Neural cell (in vitro differentiated cells): ENCODE results near the gene VARS2. TPM values are rescaled to one million over a fixed set of nuclear protein-coding genes. Genes with fewer than 3 reads are reported as not detected.
A peak's percentile ranks its signal among the peaks of the same experiment; 100 is the strongest.

Experiments
- H2AFZ ChIP-seq: fragments of 200-600, 300-800 bp; sonication (generic), shearing (Covaris generic); 2 replicates; pipeline ENCODE4 v1.6.0; 2014; ENCODE audit warnings: low read depth, mild to moderate bottlenecking, antibody characterized with exemption, low read length, moderate library complexity
- H3F3A ChIP-seq: fragments of 200-600 bp; shearing (Covaris generic); 2 replicates; pipeline ENCODE4 v1.6.1; 2016; ENCODE audit warnings: mild to moderate bottlenecking, moderate library complexity, mixed read lengths, antibody characterized with exemption, low read length; ENCODE audit not compliant: insufficient read depth, poor library complexity, severe bottlenecking
- H3K27ac ChIP-seq: fragments of 200-600, 300-800 bp; sonication (generic), shearing (Covaris generic); 2 replicates; pipeline ENCODE4 v1.5.1; 2014; ENCODE audit warnings: mild to moderate bottlenecking, low read length, moderate library complexity
- H3K27me3 ChIP-seq: fragments of 300-800, 200-600 bp; sonication (generic), shearing (Covaris generic); 2 replicates; pipeline ENCODE4 v1.6.0; 2014; ENCODE audit warnings: mild to moderate bottlenecking, low read depth, low read length, moderate library complexity; ENCODE audit not compliant: insufficient read depth
- H3K36me3 ChIP-seq: fragments of 300-800, 200-600 bp; sonication (generic), shearing (Covaris generic); 2 replicates; pipeline ENCODE4 v1.5.1; 2014; ENCODE audit warnings: mild to moderate bottlenecking, antibody characterized with exemption, low read length, moderate library complexity; ENCODE audit not compliant: insufficient read depth
- H3K4me2 ChIP-seq: fragments of 300-800, 200-600 bp; sonication (generic), shearing (Covaris generic); 2 replicates; pipeline ENCODE4 v1.6.0; 2014; ENCODE audit warnings: mild to moderate bottlenecking, low read length
- H3K4me3 ChIP-seq: fragments of 300-800, 200-600 bp; sonication (generic), shearing (Covaris generic); 2 replicates; pipeline ENCODE4 v1.5.1; 2014; ENCODE audit warnings: mild to moderate bottlenecking, low read length, moderate library complexity
- H3K79me2 ChIP-seq: fragments of 200-600 bp; shearing (Covaris generic); replicated peaks from 2 replicates; pipeline ENCODE4 v1.6.0; 2014; ENCODE audit warnings: mild to moderate bottlenecking, low read length, moderate library complexity; ENCODE audit not compliant: insufficient read depth
- H3K9ac ChIP-seq: fragments of 300-800, 200-600 bp; sonication (generic), shearing (Covaris generic); 2 replicates; pipeline ENCODE4 v1.6.1; 2016; ENCODE audit warnings: mild to moderate bottlenecking, low read length, mixed read lengths
- H3K9me2 ChIP-seq: fragments of 200-600 bp; shearing (Covaris generic); 2 replicates; pipeline ENCODE4 v1.6.1; 2016; ENCODE audit warnings: mild to moderate bottlenecking, low read length, mixed read lengths; ENCODE audit not compliant: insufficient read depth
- H3K9me3 ChIP-seq: fragments of 200-600, 300-800 bp; sonication (generic), shearing (Covaris generic); 2 replicates; pipeline ENCODE4 v1.6.1; 2016; ENCODE audit warnings: mild to moderate bottlenecking, mixed run types, low read length, moderate library complexity, mixed read lengths
- H4K20me1 ChIP-seq: fragments of 200-600 bp; shearing (Covaris generic); 2 replicates; pipeline ENCODE4 v1.6.1; 2016; ENCODE audit warnings: mild to moderate bottlenecking, mixed run types; ENCODE audit not compliant: insufficient read depth
- EP300 ChIP-seq: fragments of 450-650 bp; conservative IDR thresholded peaks from 2 replicates; pipeline ENCODE4 v1.6.1; 2014; ENCODE audit warnings: antibody characterized with exemption, mild to moderate bottlenecking, moderate library complexity; ENCODE audit not compliant: poor library complexity, severe bottlenecking
- MXI1 ChIP-seq: fragments of 450-650 bp; conservative IDR thresholded peaks from 2 replicates; pipeline ENCODE4 v1.6.1; 2014; ENCODE audit warnings: antibody characterized with exemption, mild to moderate bottlenecking; ENCODE audit not compliant: poor library complexity, severe bottlenecking
- POLR2AphosphoS5 ChIP-seq: IDR thresholded peaks from 2 replicates; pipeline ENCODE4 v1.6.1; 2012
- RAD21 ChIP-seq: fragments of 450-650 bp; conservative IDR thresholded peaks from 2 replicates; pipeline ENCODE4 v1.6.1; 2014; ENCODE audit warnings: antibody characterized with exemption, mild to moderate bottlenecking, moderate library complexity
- SMC3 ChIP-seq: fragments of 450-650 bp; conservative IDR thresholded peaks from 2 replicates; pipeline ENCODE4 v1.6.1; 2014; ENCODE audit warnings: antibody characterized with exemption, mild to moderate bottlenecking, moderate library complexity; ENCODE audit not compliant: poor library complexity
- TAF1 ChIP-seq: IDR thresholded peaks from 2 replicates; pipeline ENCODE4 v1.6.1; 2012; ENCODE audit warnings: low read depth
- polyA plus RNA-seq: library from polyadenylated mRNA; depleted of rRNA; stranded (reverse); fragments of >200 nt; gene quantifications from 2 replicates; pipeline ENCODE4 v1.2.3, GENCODE V29; 2014
- TF ChIP-seq, protein P1 (sequence below): fragments of 450-650 bp; IDR thresholded peaks from 2 replicates; pipeline ENCODE4 v1.5.1; 2014; ENCODE audit warnings: antibody characterized with exemption, mild to moderate bottlenecking, moderate library complexity; ENCODE audit not compliant: poor library complexity, severe bottlenecking
- TF ChIP-seq, protein P2 (sequence below): IDR thresholded peaks from 2 replicates; pipeline ENCODE4 v1.6.1; 2012; ENCODE audit warnings: borderline replicate concordance

The VARS2 gene
- polyA plus RNA-seq, 1 donor from 2014 or later, result 93.4 TPM

DNA sequence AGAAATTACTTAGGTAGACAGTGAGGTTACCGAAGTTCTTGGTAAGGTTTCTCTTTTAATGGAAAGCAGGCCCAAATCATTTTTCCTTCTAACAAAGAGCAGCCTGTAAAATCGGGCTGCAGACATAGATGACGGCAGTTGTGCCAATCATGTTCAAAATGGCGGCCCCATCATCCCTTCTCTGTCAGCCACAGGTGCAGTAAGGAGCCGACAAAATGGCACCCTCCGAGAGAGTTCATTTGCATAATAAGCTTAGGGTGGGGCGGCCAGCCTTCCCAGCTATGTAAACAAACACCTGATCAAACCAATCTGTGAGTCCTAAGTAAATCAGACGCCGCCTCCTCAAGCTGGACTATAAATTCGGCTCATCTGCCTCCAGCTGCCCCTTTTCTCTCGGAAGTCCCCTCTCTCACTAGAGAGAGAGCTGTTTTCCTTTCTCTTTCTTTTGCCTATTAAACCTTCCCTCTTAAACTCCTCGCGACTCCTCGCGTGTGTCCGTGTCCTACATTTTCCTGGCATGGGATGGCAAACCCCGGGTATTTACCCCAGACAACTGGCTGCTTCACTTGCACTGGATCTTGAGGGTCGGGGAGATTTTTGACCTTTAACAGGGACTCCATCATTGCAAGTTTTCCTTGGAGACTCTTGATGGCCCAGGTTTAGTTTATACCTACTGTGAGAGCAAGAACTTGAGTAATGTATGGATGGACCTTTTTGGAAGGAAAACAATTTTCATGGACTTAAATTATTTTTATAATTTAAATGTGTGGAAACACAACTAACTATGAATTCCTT, 38.6 kb upstream of the VARS2 start:
- Histone ChIP-seq H3K27ac (no peak overlapping the region), H3K4me2 (no peak overlapping the region), H3F3A (peaks cover 8% of the 10 kb centered on the region), H3K27me3 (no peaks in the 10 kb centered on the region), H3K9me2 (no peaks in the 10 kb centered on the region), H4K20me1 (no peaks in the 10 kb centered on the region), H3K9me3 (peaks cover 4% of the 10 kb centered on the region), H3K36me3 (no peaks in the 10 kb centered on the region), H2AFZ (no peak overlapping the region), H3K4me3 (no peak overlapping the region), H3K79me2 (peaks cover 22% of the 10 kb centered on the region), H3K9ac (no peak overlapping the region)
- no peak for TF ChIP-seq MXI1

DNA sequence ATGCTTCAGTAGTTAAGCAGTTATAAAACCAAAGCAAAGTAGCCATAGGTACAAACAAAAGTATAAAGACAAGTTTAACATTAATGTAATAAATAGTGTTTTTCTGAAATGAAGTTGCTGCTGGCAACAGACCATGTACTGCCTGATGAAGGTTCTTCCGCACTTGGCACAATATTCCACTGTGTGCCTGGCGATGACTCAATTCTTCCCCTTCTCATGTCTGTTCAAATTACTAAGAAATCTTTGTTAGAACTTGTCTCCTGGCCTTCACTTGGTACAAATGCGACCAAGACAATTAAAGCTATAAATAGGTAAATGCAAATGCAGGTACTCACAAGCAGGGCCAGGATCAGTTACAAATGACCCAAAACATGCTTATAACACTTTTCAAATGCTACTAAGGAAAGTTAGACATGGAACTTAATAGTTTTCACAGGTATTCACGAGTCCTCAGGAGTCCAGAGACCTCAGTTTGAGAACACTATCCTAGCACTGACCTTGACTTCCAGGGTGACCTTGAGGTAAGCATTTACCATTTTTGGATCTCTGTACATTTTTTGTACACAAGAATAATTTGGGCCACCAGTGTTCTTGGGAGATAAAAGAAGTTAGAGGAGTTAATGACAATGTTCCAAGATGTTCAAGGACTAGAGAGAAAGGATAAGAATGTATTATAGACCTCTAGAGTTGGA, 37.9 kb upstream of the VARS2 start:
- H4K20me1 ChIP-seq, result no peaks in the 10 kb centered on the region

DNA sequence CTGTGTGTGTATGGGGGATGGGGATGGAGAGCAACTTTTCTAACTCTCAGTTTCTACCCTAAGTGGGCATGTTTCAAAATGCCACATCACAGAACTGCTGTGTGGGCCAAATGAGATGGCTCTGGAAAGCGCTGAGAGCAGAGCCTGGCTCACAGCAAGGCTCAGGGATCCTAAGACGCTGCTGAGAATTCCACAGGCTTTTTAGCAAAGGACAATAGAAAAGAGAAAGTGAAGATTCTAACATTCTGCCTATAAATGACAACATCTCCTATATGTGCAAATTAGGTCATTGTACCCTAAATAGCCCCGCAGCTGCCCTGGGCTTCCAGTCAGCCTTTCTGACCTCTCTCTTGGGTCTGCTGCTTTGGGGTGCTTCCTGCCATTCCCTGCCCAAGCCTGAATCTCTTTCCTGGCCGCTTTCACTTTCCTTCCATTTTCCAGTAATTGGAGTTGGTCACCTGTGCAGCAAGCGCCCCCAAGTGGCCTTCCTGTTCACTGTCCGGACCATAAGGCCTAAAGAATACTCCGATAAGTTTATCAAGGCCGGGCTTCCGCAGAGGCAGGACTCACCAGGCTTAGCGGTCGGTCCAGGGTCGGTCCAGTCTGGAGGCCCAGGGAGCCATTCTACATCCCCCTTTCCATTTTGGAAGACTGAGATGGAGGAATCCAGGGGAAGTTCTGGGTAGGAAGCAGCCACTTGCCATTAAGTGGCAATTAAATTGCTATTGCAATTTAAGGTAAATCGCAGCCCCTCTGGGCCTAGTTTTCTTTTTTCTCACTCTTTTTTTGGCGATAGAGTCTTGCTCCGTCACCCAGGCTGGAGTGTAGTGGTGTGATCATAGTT, 36.4 kb upstream of the VARS2 start:
- peaks cover 44% of the 10 kb centered on the region for H3K79me2 ChIP-seq
- no peak overlapping the region for H3K4me3 ChIP-seq
- no peak overlapping the region for H3K9ac ChIP-seq
- H2AFZ ChIP-seq, result no peak overlapping the region
- no peaks in the 10 kb centered on the region for H4K20me1 ChIP-seq
- H3K9me2 ChIP-seq, result no peaks in the 10 kb centered on the region
- H3K27me3 ChIP-seq, result no peaks in the 10 kb centered on the region
- no peaks in the 10 kb centered on the region for H3K9me3 ChIP-seq
- H3K4me2 ChIP-seq, result no peak overlapping the region
- H3K36me3 ChIP-seq, result no peaks in the 10 kb centered on the region
- peaks cover 14% of the 10 kb centered on the region for H3F3A ChIP-seq
- H3K27ac ChIP-seq, result no peak overlapping the region
- TF ChIP-seq EP300 (no peak), POLR2AphosphoS5 (no peak), MXI1 (peak; percentile 40), SMC3 (peak; percentile 90), RAD21 (peak; percentile 88), TAF1 (peak; percentile 24)
- TF ChIP-seq, protein P1, sequence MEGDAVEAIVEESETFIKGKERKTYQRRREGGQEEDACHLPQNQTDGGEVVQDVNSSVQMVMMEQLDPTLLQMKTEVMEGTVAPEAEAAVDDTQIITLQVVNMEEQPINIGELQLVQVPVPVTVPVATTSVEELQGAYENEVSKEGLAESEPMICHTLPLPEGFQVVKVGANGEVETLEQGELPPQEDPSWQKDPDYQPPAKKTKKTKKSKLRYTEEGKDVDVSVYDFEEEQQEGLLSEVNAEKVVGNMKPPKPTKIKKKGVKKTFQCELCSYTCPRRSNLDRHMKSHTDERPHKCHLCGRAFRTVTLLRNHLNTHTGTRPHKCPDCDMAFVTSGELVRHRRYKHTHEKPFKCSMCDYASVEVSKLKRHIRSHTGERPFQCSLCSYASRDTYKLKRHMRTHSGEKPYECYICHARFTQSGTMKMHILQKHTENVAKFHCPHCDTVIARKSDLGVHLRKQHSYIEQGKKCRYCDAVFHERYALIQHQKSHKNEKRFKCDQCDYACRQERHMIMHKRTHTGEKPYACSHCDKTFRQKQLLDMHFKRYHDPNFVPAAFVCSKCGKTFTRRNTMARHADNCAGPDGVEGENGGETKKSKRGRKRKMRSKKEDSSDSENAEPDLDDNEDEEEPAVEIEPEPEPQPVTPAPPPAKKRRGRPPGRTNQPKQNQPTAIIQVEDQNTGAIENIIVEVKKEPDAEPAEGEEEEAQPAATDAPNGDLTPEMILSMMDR, result peak; percentile 92
- TF ChIP-seq, protein P2, sequence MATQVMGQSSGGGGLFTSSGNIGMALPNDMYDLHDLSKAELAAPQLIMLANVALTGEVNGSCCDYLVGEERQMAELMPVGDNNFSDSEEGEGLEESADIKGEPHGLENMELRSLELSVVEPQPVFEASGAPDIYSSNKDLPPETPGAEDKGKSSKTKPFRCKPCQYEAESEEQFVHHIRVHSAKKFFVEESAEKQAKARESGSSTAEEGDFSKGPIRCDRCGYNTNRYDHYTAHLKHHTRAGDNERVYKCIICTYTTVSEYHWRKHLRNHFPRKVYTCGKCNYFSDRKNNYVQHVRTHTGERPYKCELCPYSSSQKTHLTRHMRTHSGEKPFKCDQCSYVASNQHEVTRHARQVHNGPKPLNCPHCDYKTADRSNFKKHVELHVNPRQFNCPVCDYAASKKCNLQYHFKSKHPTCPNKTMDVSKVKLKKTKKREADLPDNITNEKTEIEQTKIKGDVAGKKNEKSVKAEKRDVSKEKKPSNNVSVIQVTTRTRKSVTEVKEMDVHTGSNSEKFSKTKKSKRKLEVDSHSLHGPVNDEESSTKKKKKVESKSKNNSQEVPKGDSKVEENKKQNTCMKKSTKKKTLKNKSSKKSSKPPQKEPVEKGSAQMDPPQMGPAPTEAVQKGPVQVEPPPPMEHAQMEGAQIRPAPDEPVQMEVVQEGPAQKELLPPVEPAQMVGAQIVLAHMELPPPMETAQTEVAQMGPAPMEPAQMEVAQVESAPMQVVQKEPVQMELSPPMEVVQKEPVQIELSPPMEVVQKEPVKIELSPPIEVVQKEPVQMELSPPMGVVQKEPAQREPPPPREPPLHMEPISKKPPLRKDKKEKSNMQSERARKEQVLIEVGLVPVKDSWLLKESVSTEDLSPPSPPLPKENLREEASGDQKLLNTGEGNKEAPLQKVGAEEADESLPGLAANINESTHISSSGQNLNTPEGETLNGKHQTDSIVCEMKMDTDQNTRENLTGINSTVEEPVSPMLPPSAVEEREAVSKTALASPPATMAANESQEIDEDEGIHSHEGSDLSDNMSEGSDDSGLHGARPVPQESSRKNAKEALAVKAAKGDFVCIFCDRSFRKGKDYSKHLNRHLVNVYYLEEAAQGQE, result peak; percentile 61

More for the DNA sequence above, 37.9 kb upstream of the VARS2 start:
- no peak overlapping the region for H2AFZ ChIP-seq
- no peaks in the 10 kb centered on the region for H3K9me3 ChIP-seq
- H3K27me3 ChIP-seq, result no peaks in the 10 kb centered on the region
- TF ChIP-seq TAF1 (no peak), SMC3 (no peak)
- TF ChIP-seq, protein P2, result no peak
- no peak overlapping the region for H3K9ac ChIP-seq
- H3K27ac ChIP-seq, result no peak overlapping the region
- H3K79me2 ChIP-seq, result peaks cover 30% of the 10 kb centered on the region
- H3K36me3 ChIP-seq, result no peaks in the 10 kb centered on the region
- no peak overlapping the region for H3K4me2 ChIP-seq
- H3K9me2 ChIP-seq, result no peaks in the 10 kb centered on the region
- H3F3A ChIP-seq, result peaks cover 9% of the 10 kb centered on the region
- H3K4me3 ChIP-seq, result no peak overlapping the region
